ENCODE measurements around the gene ST8SIA1.

ST8SIA1 gene

DNA sequence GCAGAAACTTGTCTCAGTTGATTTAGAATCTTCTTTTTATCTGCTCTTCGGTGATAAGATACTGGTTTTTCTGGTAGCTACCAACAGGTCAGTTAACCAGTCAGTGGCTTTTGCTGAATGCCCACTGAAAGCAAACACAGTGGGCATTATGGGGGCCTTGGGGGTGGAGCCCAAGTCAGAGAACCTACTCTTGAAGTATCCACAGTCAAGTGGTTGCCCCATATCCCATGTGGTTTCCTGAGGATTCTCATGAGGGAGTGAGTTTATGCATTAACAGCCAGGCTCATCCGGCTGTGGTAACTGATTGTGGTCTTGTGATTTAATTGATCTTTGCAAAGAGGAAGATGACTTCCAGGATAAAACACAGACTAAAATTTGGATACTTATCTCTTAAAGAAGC, 83.7 kb downstream of the ST8SIA1 start:
- no peak for DNase-seq (ENCODE audit: low read depth)
- no peak overlapping the region for H3K4me3 ChIP-seq (ENCODE audit: low read depth, low read length)
- no peak for TF ChIP-seq CTCF (IDR thresholded peaks at IDR 0.05; ENCODE audit: control insufficient read depth, extremely low read depth, insufficient read depth)

- no peak for DNase-seq (ENCODE audit: low read depth)
- no peak for TF ChIP-seq CTCF (IDR thresholded peaks at IDR 0.05; ENCODE audit: control insufficient read depth, extremely low read depth, insufficient read depth)
- H3K4me3 ChIP-seq (ENCODE audit: low read depth, low read length), result no peak overlapping the region
These were observed 85.9 kb downstream of the ST8SIA1 start for GRCh38 chr12:22248571-22249115.

DNA sequence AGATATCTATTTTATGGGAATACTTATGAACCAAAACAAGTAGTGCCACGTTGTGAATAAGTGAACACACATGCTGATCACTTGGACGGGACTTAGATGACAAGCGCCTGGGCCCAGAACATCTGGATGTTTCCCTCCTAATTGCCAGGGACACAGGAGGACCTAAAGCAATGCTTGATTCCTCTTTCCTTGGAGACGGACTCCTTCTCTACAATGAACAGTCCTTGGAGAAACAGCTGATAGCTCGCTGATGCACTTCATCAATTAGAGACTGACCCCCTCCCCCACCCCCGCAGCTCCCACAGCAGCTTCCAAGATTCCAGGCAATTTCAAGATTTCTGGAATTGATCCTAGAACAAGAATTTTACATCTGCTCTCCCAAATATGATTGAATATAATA, 86.4 kb downstream of the ST8SIA1 start:
- no peak for TF ChIP-seq CTCF (IDR thresholded peaks at IDR 0.05; ENCODE audit: control insufficient read depth, extremely low read depth, insufficient read depth)
- DNase-seq (ENCODE audit: low read depth), result no peak
- H3K4me3 ChIP-seq (ENCODE audit: low read depth, low read length), result no peak overlapping the region

DNA sequence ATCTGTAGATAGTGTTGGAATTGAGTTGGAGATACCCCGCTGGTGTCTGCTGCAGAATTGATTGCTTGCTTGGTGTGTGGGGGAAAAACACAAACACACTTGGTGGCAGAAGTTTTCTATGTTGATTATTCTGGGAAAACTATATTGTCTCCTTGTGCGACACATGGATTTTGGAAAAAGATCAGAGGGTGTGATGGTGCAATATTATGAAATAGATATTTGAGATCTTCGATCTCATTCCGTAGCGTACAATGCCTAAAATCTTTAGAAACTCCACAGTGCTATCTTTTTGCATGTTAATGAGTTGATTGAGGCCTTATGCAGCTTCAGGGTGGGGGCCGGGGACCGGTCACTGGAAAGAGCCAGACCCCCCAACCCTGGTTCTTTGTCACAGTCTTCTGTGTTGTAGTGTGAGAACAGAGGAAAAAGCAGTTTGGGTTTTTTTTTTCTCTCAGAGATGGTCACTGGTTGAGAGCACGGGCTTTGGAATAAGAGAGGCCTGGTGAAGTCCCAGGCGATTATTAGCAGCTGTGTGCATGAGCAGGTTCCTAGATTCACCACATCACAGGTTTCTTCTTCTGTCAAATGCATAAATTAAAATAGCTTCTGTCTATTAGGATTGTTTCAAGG, 88.2 kb downstream of the ST8SIA1 start:
- no peak overlapping the region for H3K4me3 ChIP-seq (ENCODE audit: low read depth, low read length)
- TF ChIP-seq CTCF (IDR thresholded peaks at IDR 0.05; ENCODE audit: control insufficient read depth, extremely low read depth, insufficient read depth), result no peak
- no peak for DNase-seq (ENCODE audit: low read depth)

GRCh38 chr12:22242726-22243125, 91.8 kb downstream of the ST8SIA1 start:
- no peak for TF ChIP-seq CTCF (IDR thresholded peaks at IDR 0.05; ENCODE audit: control insufficient read depth, extremely low read depth, insufficient read depth)
- H3K4me3 ChIP-seq (ENCODE audit: low read depth, low read length), result no peak overlapping the region
- no peak for DNase-seq (ENCODE audit: low read depth)

GRCh38 chr12:22238211-22238610, 96.3 kb downstream of the ST8SIA1 start:
- no peak overlapping the region for H3K4me3 ChIP-seq (ENCODE audit: low read depth, low read length)
- no peak for TF ChIP-seq CTCF (IDR thresholded peaks at IDR 0.05; ENCODE audit: control insufficient read depth, extremely low read depth, insufficient read depth)
- DNase-seq (ENCODE audit: low read depth), result no peak

- no peak for DNase-seq (ENCODE audit: low read depth)
These were observed 99.9 kb downstream of the ST8SIA1 start for GRCh38 chr12:22234561-22234960.

More at GRCh38 chr12:22234561-22234960, 99.9 kb downstream of the ST8SIA1 start:
- TF ChIP-seq CTCF (IDR thresholded peaks at IDR 0.05; ENCODE audit: control insufficient read depth, extremely low read depth, insufficient read depth), result no peak
- no peak overlapping the region for H3K4me3 ChIP-seq (ENCODE audit: low read depth, low read length)

Data from LNCaP clone FGC (cell line).